ENCODE measurements around the gene SH3GL1.

- no peak for TF ChIP-seq CTCF (IDR thresholded peaks at IDR 0.05 in 8 of 11, conservative IDR thresholded peaks at IDR 0.05 in 3 of 11)
- TF ChIP-seq POLR2A (IDR thresholded peaks at IDR 0.05), result no peak
- TF ChIP-seq POLR2AphosphoS5 (IDR thresholded peaks at IDR 0.05), result peak in 1 of 3 donors; percentile 11
Observed at GRCh38 chr19:4373601-4374497, 26.5 kb downstream of the SH3GL1 start.

Data from spleen (tissue), 7 donors.